ENCODE measurements around the gene GIMAP8.
"Not testable (repeated sequence)": the region's sequence is repeated elsewhere in the genome, so short reads cannot be mapped to it uniquely, and the experiment has no call there.

GIMAP8 gene

GRCh38 chr7:150468241-150468640 is 17.8 kb downstream of the GIMAP8 start:
- DNase-seq = no peak

GRCh38 chr7:150471886-150472285 is 21.5 kb downstream of the GIMAP8 start:
- no peak for DNase-seq

- no peak for DNase-seq
Observed at GRCh38 chr7:150473902-150474301, 23.5 kb downstream of the GIMAP8 start.

GRCh38 chr7:150476285-150476684 is 25.9 kb downstream of the GIMAP8 start:
- no peak for DNase-seq

- no peak for DNase-seq
Observed at GRCh38 chr7:150476819-150477631, 26.6 kb downstream of the GIMAP8 start.

- DNase-seq = peak; percentile 32
Observed at GRCh38 chr7:150479023-150479716, 28.7 kb downstream of the GIMAP8 start.

GRCh38 chr7:150481186-150481920 is 30.9 kb downstream of the GIMAP8 start:
- peak; percentile 45 for DNase-seq

GRCh38 chr7:150481922-150482321 is 31.5 kb downstream of the GIMAP8 start:
- DNase-seq = no peak

GRCh38 chr7:150483514-150483913 is 33.1 kb downstream of the GIMAP8 start:
- DNase-seq = not testable (repeated sequence)

GRCh38 chr7:150484071-150484470 is 33.6 kb downstream of the GIMAP8 start:
- DNase-seq = not testable (repeated sequence)

GRCh38 chr7:150487625-150488024 is 37.2 kb downstream of the GIMAP8 start:
- no peak for DNase-seq

GRCh38 chr7:150489782-150490181 is 39.4 kb downstream of the GIMAP8 start:
- DNase-seq = no peak

- DNase-seq = not testable (repeated sequence)
Observed at GRCh38 chr7:150493442-150493841, 43.0 kb downstream of the GIMAP8 start.

- no peak for DNase-seq
Observed at GRCh38 chr7:150502519-150502918, 52.1 kb downstream of the GIMAP8 start.

- no peak for DNase-seq
Observed at GRCh38 chr7:150503155-150503554, 52.7 kb downstream of the GIMAP8 start.

GRCh38 chr7:150503581-150503980 is 53.2 kb downstream of the GIMAP8 start:
- no peak for DNase-seq

GRCh38 chr7:150507947-150508602 is 57.6 kb downstream of the GIMAP8 start:
- no peak for DNase-seq

- DNase-seq = no peak
Observed at GRCh38 chr7:150511048-150511447, 60.6 kb downstream of the GIMAP8 start.

GRCh38 chr7:150513758-150514157 is 63.3 kb downstream of the GIMAP8 start:
- no peak for DNase-seq

GRCh38 chr7:150514748-150515222 is 64.4 kb downstream of the GIMAP8 start, which contains the start of gene GIMAP7:
Gene GIMAP7 (plus strand): TSS chr7:150514872. CDS start chr7:150519975, 5,103 bp downstream.
- DNase-seq = peak; percentile 54

- no peak for DNase-seq
Observed at GRCh38 chr7:150515248-150516147, 65.1 kb downstream of the GIMAP8 start.
